DMS 273 treated with DMSO at 0.1 percent for 48 hours (cell line): ENCODE data around the gene CAMK2B.

Source experiments
- DNase-seq: peaks from one replicate; lab custom pipeline; 2025; lab: John Stamatoyannopoulos, UW

CAMK2B gene

DNA sequence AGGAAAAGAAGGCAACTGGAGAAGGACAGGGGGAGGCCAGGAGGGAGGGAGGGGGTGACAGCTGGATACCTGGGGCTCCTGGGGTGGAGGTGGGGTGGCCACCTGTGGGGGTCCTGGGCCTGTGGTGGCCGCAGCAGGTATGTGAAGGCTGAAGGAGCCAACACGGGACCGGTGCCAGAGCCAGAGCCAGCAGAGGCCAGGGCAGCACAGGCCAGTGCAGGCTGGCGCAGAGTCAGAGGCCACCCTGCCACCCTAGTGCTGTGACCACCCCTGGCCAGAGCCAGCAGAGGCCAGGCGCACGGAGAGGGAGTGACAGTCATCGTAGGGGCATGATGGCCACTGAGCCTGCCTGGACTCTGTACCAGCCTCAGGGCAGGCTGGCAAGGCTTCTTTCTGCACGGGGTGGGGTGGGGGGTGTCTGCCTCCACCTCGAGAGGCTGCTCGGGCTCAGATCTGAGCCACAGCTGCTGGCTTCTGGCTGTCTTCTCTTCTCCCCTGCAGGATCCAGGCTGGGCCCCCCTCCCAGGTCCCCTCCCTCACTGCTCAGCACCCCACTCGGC, 95.8 kb downstream of the CAMK2B start:
- DNase-seq = no peak

GRCh38 chr7:44228571-44229350, 96.6 kb downstream of the CAMK2B start:
- DNase-seq = no peak

DNA sequence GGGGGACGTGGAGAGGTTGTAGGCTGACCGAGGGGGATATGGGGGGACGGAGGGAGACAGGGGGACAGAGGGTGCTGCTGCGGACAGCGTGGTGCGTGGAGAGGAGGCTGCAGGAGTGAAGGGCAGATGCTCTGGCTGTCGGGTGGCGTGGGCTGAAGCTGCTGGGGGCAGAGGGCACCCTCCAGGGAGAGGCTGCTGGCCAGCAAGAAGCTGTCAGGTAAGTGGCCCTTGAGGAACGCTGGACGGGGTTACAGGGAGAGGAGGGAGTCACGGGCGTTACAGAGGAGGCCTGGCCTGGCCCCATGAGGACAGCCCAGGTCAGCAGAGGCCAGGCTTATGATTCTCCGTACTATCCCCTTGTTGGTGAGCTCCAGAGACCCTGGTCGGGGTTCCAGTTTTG, 97.5 kb downstream of the CAMK2B start:
- DNase-seq = no peak

- no peak for DNase-seq
Measured at GRCh38 chr7:44226396-44226753, 99.0 kb downstream of the CAMK2B start.

DNA sequence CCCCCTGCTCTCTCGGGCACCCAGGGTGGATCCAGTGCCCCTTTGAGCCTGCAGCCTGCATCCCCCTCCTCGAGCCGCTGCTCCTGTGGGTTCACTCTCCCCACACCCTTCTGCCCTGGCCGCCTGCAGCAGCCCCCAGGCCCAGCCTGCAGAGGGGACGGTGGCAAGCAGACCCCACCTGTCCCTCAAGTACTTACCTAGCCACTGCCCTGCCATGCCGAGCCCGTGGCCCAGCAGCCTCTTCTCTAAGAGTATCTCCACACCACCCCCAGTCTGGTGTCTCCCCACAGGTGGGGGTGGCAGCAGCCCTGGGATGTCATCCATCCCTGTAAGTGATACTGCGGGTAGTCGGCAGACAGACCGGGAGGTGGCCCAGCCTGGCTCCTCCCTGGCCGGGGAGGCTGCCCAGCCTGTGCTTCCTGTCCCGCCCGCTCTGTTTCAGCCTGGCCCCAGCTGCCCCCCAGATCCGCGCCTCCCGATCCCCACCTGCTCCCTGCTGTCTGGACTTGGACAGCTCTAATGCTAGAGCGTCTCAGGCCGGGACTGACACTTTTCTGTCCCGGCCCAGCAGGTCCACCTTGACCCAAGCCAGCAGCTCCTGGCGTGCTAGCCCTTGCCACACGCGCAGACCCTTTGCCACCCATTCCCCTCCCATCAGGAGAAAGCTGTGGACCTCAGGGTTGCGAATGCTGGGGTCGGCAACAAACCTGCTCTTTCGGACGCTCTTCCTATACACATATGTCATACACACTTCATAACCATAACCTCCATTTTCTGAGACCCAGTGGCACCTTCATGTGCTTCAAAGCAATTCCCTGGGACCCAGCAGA, 99.6 kb downstream of the CAMK2B start:
- DNase-seq = no peak

DNA sequence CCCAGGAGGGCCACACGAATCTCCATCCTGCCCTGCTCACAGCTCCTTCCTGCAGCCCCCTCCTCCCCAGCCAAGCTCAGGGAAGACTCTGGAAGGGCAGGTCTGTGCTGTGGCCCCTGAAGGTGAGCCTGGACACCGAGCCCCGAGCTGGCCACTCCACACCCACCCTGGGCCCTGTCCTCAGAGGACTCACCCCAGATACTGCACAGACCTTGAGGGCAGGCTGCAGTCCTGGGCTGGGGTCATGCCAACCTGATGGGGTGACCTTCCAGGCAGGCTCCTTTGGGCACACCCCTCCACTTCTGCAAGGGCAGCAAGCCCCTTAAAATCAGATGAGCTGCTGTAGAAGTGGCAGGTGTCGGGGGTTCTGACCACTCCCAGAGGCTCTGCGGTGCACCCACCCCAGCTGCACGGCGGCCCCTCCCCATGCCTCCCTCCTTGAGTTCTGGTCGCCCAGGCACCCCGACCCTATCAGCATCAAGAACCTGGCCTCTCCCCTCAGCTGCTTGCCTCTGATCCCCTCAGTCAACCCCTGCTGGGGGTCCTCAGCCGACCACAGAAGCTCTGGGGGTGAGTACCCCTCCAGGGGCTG, 100.3 kb downstream of the CAMK2B start:
- no peak for DNase-seq

- no peak for DNase-seq
Measured at GRCh38 chr7:44224080-44224973, 101.1 kb downstream of the CAMK2B start.

DNA sequence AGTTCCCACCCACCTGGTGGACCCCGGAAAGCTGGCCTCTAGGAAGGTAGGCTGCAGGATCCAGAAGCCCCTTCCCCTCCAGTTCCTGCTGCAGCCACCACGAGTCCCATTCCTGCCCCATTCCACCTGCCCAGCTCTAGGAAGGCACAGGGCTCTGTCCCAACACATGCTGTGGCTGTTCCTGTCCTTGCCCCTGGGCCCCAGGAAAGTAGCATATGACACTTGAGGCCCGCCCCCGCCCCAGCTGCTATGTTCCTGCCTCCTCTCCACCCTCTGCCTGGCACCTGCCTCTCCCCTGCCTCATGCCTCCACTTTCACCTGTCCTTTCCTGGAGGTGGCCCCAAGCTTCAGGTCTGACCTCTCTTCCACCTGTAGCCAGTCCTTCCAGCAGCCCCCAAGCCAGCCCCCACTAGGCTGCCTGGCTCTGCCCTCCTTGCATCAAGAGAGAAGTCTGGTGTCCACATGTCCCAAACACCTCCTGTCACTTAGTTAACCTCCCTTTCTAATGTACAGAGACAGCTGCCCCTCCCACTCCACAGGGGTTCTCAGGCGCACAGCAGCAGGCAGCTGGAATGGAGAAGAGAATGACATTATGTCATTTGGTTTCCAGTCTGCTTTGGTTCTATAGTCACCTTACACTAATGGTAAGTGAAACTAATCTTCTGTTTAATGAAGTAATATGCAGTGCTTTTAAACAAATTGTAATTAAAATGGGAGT, 101.9 kb downstream of the CAMK2B start:
- DNase-seq = peak; percentile 72

GRCh38 chr7:44222776-44223261, 102.6 kb downstream of the CAMK2B start:
- DNase-seq = no peak

DNA sequence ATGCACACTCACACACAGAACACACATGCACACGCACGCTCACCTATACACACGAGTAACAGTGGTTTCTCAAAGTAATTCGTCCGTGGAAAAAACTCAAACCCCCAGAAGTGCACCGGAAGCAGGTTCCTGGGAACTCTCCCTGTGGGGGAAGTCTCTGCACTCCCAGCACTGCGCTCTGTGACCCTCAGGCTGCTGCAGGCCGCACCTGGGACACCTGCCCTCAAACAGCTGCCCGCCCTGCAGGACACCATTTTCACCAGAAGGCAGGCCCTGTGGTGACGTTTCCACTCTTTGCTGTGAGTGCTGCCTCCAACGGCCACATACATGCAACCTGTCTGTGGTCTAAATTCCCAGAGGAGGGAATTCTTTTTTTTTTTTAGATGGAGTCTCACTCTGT, 103.3 kb downstream of the CAMK2B start:
- DNase-seq = no peak

GRCh38 chr7:44221231-44221791, 104.1 kb downstream of the CAMK2B start:
- no peak for DNase-seq

DNA sequence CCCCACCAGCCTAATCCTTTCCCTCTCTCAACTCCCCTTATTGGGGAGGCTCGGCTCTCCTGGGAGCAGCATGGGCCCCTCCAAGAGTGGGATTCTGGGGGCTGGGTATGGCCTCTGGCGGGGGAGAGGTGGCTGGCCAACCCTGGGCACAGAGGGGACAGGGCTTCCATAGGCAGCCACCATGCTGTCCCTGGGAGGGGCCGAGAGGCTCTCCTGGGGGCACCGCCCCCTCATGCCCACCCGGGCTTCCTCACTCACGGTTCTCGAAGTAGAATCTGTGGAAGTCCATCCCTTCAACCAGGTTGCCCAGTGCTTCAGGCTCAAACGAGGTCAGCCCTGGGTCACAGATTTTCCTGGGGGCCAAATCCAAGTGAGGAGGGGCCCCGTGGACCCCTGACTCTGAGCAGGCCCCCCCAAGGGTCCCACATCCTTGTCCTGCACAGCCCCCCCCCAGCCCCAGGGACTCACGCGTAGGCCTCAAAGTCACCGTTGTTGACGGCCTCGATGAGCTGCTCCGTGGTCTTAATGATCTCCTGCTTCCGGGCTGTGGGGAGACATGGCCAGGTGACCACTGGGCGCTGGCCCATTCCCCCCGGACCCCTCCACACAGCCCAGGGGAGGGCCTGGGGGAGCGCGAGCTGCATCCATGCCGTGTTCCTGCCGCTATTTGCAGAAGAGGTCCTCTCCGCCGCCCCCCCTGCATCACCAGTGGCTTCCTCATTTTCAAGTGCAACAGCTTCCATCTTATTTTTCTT, 104.9 kb downstream of the CAMK2B start:
- DNase-seq = no peak

- no peak for DNase-seq
Measured at GRCh38 chr7:44220046-44220357, 105.4 kb downstream of the CAMK2B start.

- DNase-seq = no peak
Measured at GRCh38 chr7:44219371-44220045, 105.9 kb downstream of the CAMK2B start.

DNA sequence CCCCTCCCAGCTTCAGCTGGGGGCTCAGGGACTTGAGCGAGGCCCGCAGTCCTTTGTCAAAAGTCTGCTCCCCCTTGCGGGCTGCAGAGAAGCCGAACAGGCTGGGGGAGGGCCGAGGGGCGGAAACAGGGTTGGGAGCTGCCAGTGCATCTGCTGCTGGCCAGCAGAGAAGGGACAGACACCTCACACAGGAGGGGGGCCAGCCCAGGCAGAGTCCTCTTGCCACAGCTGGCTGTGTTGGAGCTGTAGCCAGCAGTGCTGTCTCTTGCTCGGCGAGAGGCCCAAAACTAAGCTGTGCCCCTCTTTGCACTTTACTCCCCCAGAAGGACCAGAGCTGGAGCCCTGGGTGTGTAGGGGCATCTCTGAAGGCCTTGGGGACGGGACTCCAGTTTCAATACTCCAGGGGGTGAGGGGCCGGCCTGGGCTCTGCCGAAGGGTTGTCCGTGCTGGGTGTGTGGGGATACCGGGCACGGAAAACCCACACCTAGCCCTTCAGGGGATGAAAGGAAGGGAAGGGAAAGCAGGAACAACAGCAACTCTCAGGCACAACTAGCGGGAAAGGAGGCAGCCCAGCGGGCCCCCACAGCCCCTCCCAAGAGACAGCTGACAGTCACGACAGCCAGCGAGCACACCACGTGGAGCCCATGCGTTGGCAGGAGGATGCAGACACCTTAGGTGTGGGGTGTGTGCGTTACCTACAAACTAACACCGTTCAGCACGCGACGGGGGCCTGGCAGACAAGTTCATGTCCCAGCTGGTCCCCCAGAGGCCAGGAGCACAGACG, 106.8 kb downstream of the CAMK2B start:
- peak; percentile 64 for DNase-seq

DNA sequence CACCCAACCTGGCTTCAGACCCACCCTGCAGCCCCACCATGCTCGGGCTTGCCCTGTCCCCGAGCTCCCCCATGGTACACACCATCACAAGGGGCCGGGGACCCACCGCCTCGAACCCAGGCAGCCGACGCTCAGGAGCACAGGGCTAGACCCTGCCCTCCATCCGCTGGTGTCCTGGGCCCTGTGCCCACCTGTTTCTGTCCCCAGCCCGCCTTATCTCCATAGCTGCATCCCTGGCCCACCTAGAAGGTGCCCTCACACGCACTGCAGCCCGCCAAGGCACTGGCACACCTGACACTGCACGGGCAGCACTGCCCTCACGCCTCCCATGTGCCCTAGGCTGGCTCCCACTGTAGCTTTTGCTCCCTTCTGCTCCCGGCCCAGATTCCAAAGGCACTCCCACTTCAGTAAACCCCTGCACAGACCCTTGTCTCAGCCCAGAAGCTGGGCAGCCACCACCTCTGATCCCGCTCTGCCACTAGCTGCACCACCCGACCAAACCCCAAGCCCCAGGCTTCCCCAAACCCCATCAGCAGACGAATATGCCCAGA, 107.5 kb downstream of the CAMK2B start:
- DNase-seq = no peak

DNA sequence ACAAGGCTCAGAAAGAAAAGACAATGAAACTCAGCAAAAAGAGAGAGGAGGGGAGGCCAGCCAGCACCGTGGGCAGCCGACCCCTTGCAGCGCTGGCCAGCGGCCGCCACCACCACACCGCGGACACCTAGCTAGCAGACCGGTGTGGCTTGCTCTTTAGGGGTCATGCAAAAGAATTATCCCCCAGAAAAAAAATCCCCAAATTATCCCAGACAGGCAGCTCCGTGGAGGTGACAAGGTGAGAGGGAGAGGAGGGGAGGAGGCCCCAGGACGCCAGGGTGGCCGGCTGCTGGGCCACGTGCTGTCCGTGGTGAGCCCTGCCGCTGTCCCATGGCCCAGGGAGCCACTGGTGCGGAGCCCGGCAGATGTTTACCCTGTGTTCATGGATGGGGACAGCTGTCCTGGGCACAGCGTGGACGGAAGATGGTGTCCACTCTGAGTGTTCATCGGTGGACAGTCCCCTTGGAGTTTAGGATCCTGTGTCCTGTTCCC, 108.1 kb downstream of the CAMK2B start:
- no peak for DNase-seq
